ENCODE results near the gene ZNF691. TPM values are rescaled to one million over a fixed set of nuclear protein-coding genes. Genes with fewer than 3 reads are reported as not detected.

The ZNF691 gene
- total and polyA plus RNA-seq, 2 donors (not counting 3 experiments of a cell fraction or from before 2014, with no cell fraction given), result 6.6 to 6.9 TPM

DNA sequence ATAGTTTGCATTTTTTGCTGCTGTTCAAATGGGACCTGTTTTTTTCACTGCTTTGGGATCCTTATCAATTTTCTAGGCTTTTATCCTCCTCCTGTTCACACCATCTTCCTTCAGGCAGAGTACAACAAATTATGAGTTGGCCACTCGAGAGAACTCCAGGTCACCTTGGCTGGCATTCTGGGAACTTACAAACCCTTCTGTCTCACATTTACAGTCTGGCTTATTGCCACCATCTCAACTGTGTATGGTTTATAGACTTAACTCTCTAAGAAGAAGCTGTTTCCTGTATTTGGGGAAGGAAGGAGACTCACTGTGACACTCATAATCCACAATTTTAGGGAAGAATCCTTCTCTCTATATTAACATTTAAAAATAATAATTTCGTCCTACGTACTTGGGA is 5.4 kb upstream of the ZNF691 start:
- intact Hi-C loops (cut with micrococcal nuclease), result no loop called here
- H3K36me3 ChIP-seq (ENCODE audit: control insufficient read depth in 2 of 2, extremely low read depth in 1 of 2, insufficient read depth in 2 of 2, low read length in 2 of 2), result no peaks in the 10 kb centered on the region

More for the DNA sequence above, 5.4 kb upstream of the ZNF691 start:
- no TSS peak for BruUV-seq (replicated peaks)
- DNase-seq (ENCODE audit: low read depth, low spot score) (no peak), FAIRE-seq (no peak)
- H3K79me2 ChIP-seq (ENCODE audit: control insufficient read depth, insufficient read depth, low read length), result no peaks in the 10 kb centered on the region
- no peak overlapping the region for H2AFZ ChIP-seq (ENCODE audit: low read depth, low read length)
- no peaks in the 10 kb centered on the region for H3K9me1 ChIP-seq (replicated peaks; ENCODE audit: control insufficient read depth, extremely low read depth, insufficient read depth, low read length)
- dilution Hi-C loops (cut with MboI; ENCODE audit: extremely low pct_ligation_motif_present, low sequenced_read_pairs), result no loop called here
- H3K4me3 ChIP-seq (replicated peaks in 1 of 3; ENCODE audit: insufficient read depth in 1 of 3, low read depth in 1 of 3, low read length in 3 of 3), result no peak overlapping the region
- peaks cover 6% of the 10 kb centered on the region for H3K4me1 ChIP-seq (ENCODE audit: control insufficient read depth, extremely low read depth, insufficient read depth, low read length)
- ChIA-PET CTCF (no interaction called here), POLR2A (no interaction called here)
- no peaks in the 10 kb centered on the region for H3K27me3 ChIP-seq (ENCODE audit: control insufficient read depth in 2 of 2, insufficient read depth in 2 of 2, low read length in 2 of 2)
- H3K27ac ChIP-seq (ENCODE audit: insufficient read depth, low read depth, low read length), result no peak overlapping the region
- no peaks in the 10 kb centered on the region for H4K20me1 ChIP-seq (replicated peaks; ENCODE audit: control insufficient read depth, extremely low read depth, insufficient read depth, low read length)
- no peak overlapping the region for H3K4me2 ChIP-seq (ENCODE audit: insufficient read depth, low read length)
- TF ChIP-seq POLR2AphosphoS5 (IDR thresholded peaks at IDR 0.05; ENCODE audit: insufficient read depth, low read depth, low read length), result no peak
- TF ChIP-seq JUN (IDR thresholded peaks at IDR 0.05; ENCODE audit: borderline replicate concordance, insufficient read depth, insufficient read length, low read depth), result no peak
- no peak for TF ChIP-seq MYC (IDR thresholded peaks at IDR 0.05; ENCODE audit: low read depth, low read length)
- TF ChIP-seq, protein P1, sequence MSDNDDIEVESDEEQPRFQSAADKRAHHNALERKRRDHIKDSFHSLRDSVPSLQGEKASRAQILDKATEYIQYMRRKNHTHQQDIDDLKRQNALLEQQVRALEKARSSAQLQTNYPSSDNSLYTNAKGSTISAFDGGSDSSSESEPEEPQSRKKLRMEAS (IDR thresholded peaks at IDR 0.05; ENCODE audit: insufficient read depth, insufficient read length), result no peak
- TF ChIP-seq, protein P2, sequence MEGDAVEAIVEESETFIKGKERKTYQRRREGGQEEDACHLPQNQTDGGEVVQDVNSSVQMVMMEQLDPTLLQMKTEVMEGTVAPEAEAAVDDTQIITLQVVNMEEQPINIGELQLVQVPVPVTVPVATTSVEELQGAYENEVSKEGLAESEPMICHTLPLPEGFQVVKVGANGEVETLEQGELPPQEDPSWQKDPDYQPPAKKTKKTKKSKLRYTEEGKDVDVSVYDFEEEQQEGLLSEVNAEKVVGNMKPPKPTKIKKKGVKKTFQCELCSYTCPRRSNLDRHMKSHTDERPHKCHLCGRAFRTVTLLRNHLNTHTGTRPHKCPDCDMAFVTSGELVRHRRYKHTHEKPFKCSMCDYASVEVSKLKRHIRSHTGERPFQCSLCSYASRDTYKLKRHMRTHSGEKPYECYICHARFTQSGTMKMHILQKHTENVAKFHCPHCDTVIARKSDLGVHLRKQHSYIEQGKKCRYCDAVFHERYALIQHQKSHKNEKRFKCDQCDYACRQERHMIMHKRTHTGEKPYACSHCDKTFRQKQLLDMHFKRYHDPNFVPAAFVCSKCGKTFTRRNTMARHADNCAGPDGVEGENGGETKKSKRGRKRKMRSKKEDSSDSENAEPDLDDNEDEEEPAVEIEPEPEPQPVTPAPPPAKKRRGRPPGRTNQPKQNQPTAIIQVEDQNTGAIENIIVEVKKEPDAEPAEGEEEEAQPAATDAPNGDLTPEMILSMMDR (IDR thresholded peaks at IDR 0.05; ENCODE audit: extremely low read depth in 1 of 2, insufficient read depth in 1 of 2, low read depth in 1 of 2, low read length in 2 of 2), result no peak
- H3K9ac ChIP-seq (replicated peaks; ENCODE audit: extremely low read depth, insufficient read depth, low read length), result no peak overlapping the region
- H3K9me3 ChIP-seq (replicated peaks; ENCODE audit: control insufficient read depth, insufficient read depth, low read length), result no peaks in the 10 kb centered on the region

Data from endothelial cell of umbilical vein (primary cell).